H9 (cell line): ENCODE data around the gene GATA3. TPM values are rescaled to one million over a fixed set of nuclear protein-coding genes. Genes with fewer than 3 reads are reported as not detected.

ENCODE experiments used
- DNase-seq: peaks from one replicate; pipeline ENCODE4 v3.0.0-alpha.2; 2017
- H2AFZ ChIP-seq: one replicate; pipeline ENCODE4 v1.6.1; 2013; ENCODE audit warnings: mild to moderate bottlenecking, low read length, control low read depth, moderate library complexity
- H2AK5ac ChIP-seq: 2 replicates; pipeline ENCODE4 v1.6.1; 2013; ENCODE audit warnings: low read length, control low read depth, mixed read lengths; ENCODE audit not compliant: insufficient read length
- H2BK120ac ChIP-seq: one replicate; pipeline ENCODE4 v1.6.1; 2013; ENCODE audit warnings: low read depth, mild to moderate bottlenecking, low read length, control low read depth, inconsistent platforms; ENCODE audit not compliant: poor library complexity, severe bottlenecking
- H2BK12ac ChIP-seq: 2 replicates; pipeline ENCODE4 v1.6.1; 2013; ENCODE audit warnings: low read length, control low read depth, mixed read lengths, low read depth; ENCODE audit not compliant: insufficient read length
- H2BK15ac ChIP-seq: 2 replicates; pipeline ENCODE4 v1.6.1; 2013; ENCODE audit warnings: low read depth, low read length, control low read depth
- H2BK20ac ChIP-seq: one replicate; pipeline ENCODE4 v1.6.1; 2013; ENCODE audit warnings: low read depth, mild to moderate bottlenecking, low read length, control low read depth, inconsistent platforms; ENCODE audit not compliant: poor library complexity, severe bottlenecking
- H2BK5ac ChIP-seq: 2 replicates; pipeline ENCODE4 v1.6.1; 2013; ENCODE audit warnings: low read length, control low read depth, mixed read lengths; ENCODE audit not compliant: insufficient read length
- H3K14ac ChIP-seq: 2 replicates; pipeline ENCODE4 v1.6.1; 2013; ENCODE audit warnings: low read length, control low read depth; ENCODE audit not compliant: insufficient read depth
- H3K18ac ChIP-seq: 2 replicates; pipeline ENCODE4 v1.6.1; 2013; ENCODE audit warnings: low read depth, mild to moderate bottlenecking, mixed read lengths, low read length, control low read depth; ENCODE audit not compliant: insufficient read length
- H3K23ac ChIP-seq: 2 replicates; pipeline ENCODE4 v1.6.1; 2013; ENCODE audit warnings: low read length, control low read depth, mixed read lengths, low read depth; ENCODE audit not compliant: insufficient read length
- H3K23me2 ChIP-seq: 2 replicates; pipeline ENCODE4 v1.6.1; 2013; ENCODE audit warnings: low read depth, mild to moderate bottlenecking, mixed read lengths, low read length, control low read depth; ENCODE audit not compliant: insufficient read length, poor library complexity, severe bottlenecking
- H3K27ac ChIP-seq: 2 replicates; pipeline ENCODE4 v1.5.1; 2013; ENCODE audit warnings: low read length, control low read depth, mixed read lengths, low read depth; ENCODE audit not compliant: insufficient read length
- H3K27me3 ChIP-seq: 2 replicates; pipeline ENCODE4 v1.6.1; 2013; ENCODE audit warnings: low read length, control low read depth, inconsistent platforms; ENCODE audit not compliant: insufficient read depth
- H3K4ac ChIP-seq: 2 replicates; pipeline ENCODE4 v1.6.1; 2013; ENCODE audit warnings: low read depth, mild to moderate bottlenecking, control low read depth, inconsistent platforms, low read length, moderate library complexity
- H3K4me1 ChIP-seq: 2 replicates; pipeline ENCODE4 v1.6.1; 2013; ENCODE audit warnings: low read length, control low read depth, inconsistent platforms; ENCODE audit not compliant: insufficient read depth
- H3K4me2 ChIP-seq: 2 replicates; pipeline ENCODE4 v1.6.1; 2013; ENCODE audit warnings: low read length, control low read depth, mixed read lengths; ENCODE audit not compliant: insufficient read length, insufficient read depth
- H3K56ac ChIP-seq: 2 replicates; pipeline ENCODE4 v1.6.1; 2013; ENCODE audit warnings: low read depth, mild to moderate bottlenecking, mixed read lengths, low read length, control low read depth; ENCODE audit not compliant: insufficient read length
- H3K79me1 ChIP-seq: 2 replicates; pipeline ENCODE4 v1.6.1; 2013; ENCODE audit warnings: low read depth, mild to moderate bottlenecking, moderate library complexity, low read length, control low read depth, inconsistent platforms; ENCODE audit not compliant: insufficient read depth, poor library complexity, severe bottlenecking
- H3K79me2 ChIP-seq: 2 replicates; pipeline ENCODE4 v1.6.1; 2013; ENCODE audit warnings: low read length, control low read depth, inconsistent platforms; ENCODE audit not compliant: insufficient read depth
- H3K9ac ChIP-seq: 2 replicates; pipeline ENCODE4 v1.6.1; 2013; ENCODE audit warnings: low read length, control low read depth, mixed read lengths; ENCODE audit not compliant: insufficient read length; ENCODE audit errors: extremely low read depth
- H3K9me3 ChIP-seq: one replicate; pipeline ENCODE4 v1.6.1; 2013; ENCODE audit warnings: low read depth, low read length, inconsistent platforms; ENCODE audit not compliant: control insufficient read depth
- H3T11ph ChIP-seq: one replicate; pipeline ENCODE4 v1.6.1; 2013; ENCODE audit warnings: mild to moderate bottlenecking, low read length, control low read depth, inconsistent platforms
- H4K20me1 ChIP-seq: one replicate; pipeline ENCODE4 v1.6.1; 2013; ENCODE audit not compliant: control insufficient read depth, insufficient read length, insufficient read depth
- H4K5ac ChIP-seq: 2 replicates; pipeline ENCODE4 v1.6.1; 2013; ENCODE audit warnings: low read depth, mild to moderate bottlenecking, mixed read lengths, low read length, control low read depth; ENCODE audit not compliant: insufficient read length
- H4K8ac ChIP-seq: replicated peaks from 2 replicates; pipeline ENCODE4 v1.6.1; 2013; ENCODE audit warnings: low read length, control low read depth, mixed read lengths, low read depth; ENCODE audit not compliant: insufficient read length
- H4K91ac ChIP-seq: 2 replicates; pipeline ENCODE4 v1.6.1; 2013; ENCODE audit warnings: low read depth, mild to moderate bottlenecking, moderate library complexity, mixed read lengths, low read length, control low read depth; ENCODE audit not compliant: insufficient read length
- H3K27ac Mint-ChIP-seq, 3 experiments: 2 replicates in 2 of 3; 3 replicates in 1 of 3; pipeline ENCODE4 v1.8.0; 2020 to 2021; ENCODE audit warnings: mixed read lengths in 3 of 3, mild to moderate bottlenecking in 1 of 3, moderate library complexity in 1 of 3
- H3K27me3 Mint-ChIP-seq: 2 replicates; pipeline ENCODE4 v1.8.0; 2021; ENCODE audit warnings: low read depth, mild to moderate bottlenecking, moderate library complexity, mixed read lengths
- H3K36me3 Mint-ChIP-seq, 3 experiments: 2 replicates in 2 of 3; 3 replicates in 1 of 3; pipeline ENCODE4 v1.8.0; 2020 to 2021; ENCODE audit warnings: low read depth in 3 of 3, mixed read lengths in 3 of 3; ENCODE audit not compliant: insufficient read depth in 1 of 3
- H3K4me1 Mint-ChIP-seq, 2 experiments: 2 replicates each; pipeline ENCODE4 v1.8.0; 2020; ENCODE audit warnings: mixed read lengths in 2 of 2
- H3K4me3 Mint-ChIP-seq, 2 experiments: 2 replicates in 1 of 2; 3 replicates in 1 of 2; pipeline ENCODE4 v1.8.0; 2020 to 2021; ENCODE audit warnings: mild to moderate bottlenecking in 2 of 2, mixed read lengths in 2 of 2, moderate library complexity in 1 of 2
- H3K9me3 Mint-ChIP-seq, 2 experiments: 2 replicates in 1 of 2; 3 replicates in 1 of 2; pipeline ENCODE4 v1.8.0; 2020; ENCODE audit warnings: mild to moderate bottlenecking in 2 of 2, mixed read lengths in 2 of 2, moderate library complexity in 1 of 2
- WGBS: extraction: QIAGEN DNeasy Blood & Tissue Kit; methylation state at CpG from one replicate; pipeline ENCODE4 v1.1.7; 2013; ENCODE audit warnings: missing lambda C conversion rate, low lambda C conversion rate, mixed read lengths; ENCODE audit not compliant: insufficient read length; ENCODE audit errors: extremely low coverage; 5-methylcytosine and 5-hydroxymethylcytosine counted together
- total RNA-seq: library from RNA; stranded (reverse); gene quantifications from 2 replicates; pipeline ENCODE4 v1.2.1, GENCODE V29; 2021
- TF ChIP-seq, protein P1 (sequence below): fragments of 200-600 bp; sonication (generic); conservative IDR thresholded peaks from 3 replicates; pipeline ENCODE4 v1.8.0; 2021; ENCODE audit warnings: antibody characterized with exemption, mild to moderate bottlenecking

The GATA3 gene
- total RNA-seq, 1 experiment from 2014 or later, result 0.31 TPM

DNA sequence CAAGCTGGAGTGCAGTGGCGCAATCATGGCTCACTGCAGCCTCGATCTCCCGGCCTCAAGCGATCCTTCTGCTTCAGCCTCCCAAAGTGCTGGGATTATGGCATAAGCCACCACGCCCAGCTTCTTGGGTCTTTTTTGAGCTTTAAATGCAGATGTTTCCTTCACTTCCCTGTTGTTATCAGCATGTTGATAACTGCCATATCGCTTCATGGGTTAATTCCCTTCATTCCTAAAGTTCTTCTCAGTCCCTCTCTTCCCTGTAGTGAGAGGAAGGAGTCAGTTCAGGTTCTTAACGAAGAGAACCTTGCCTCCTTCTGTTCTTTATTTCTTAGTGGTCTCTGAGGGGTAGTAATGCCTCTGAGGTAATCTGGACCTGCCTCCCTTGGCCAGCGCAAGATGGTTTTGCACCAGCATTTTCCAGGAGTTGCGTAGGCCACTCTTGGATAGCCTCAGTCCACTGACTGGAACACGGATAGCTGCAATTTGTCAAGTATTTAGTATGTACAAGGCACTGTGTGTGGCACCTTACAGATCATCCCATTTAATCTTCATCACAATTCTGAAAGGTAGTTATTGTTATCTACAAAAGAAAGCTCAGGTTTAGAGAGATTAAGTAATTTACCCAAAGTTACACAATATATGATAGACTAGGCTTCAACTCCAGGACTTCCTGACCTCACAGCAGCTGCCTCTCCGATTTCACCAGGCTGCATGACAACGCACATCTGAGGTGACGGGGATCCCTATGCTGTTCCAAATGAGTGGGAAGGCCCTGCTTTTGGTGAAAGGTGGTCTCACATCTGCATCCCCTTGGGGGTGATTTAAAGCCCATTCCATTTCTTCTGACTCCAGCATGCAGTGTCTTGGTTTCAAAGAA lies 60.5 kb downstream of the GATA3 start:
- H3K4me2 ChIP-seq, result no peak overlapping the region
- H4K5ac ChIP-seq, result no peak overlapping the region
- H3K9ac ChIP-seq, result no peak overlapping the region
- H4K8ac ChIP-seq, result no peak overlapping the region
- no peak overlapping the region for H2AFZ ChIP-seq
- H3K4me3 Mint-ChIP-seq, result no peak overlapping the region
- H4K91ac ChIP-seq, result no peak overlapping the region
- H3K4ac ChIP-seq, result no peak overlapping the region
- H3K9me3 Mint-ChIP-seq, result no peaks in the 10 kb centered on the region
- no peak overlapping the region for H2BK120ac ChIP-seq
- H3K18ac ChIP-seq, result no peak overlapping the region
- no peak overlapping the region for H2AK5ac ChIP-seq
- no peak overlapping the region for H3K27ac ChIP-seq
- DNase-seq, result no peak
- H2BK12ac ChIP-seq, result no peak overlapping the region
- H2BK20ac ChIP-seq, result no peak overlapping the region
- no CpG with 5 or more reads among the region's 13 CpGs for whole genome bisulfite sequencing
- H3K79me1 ChIP-seq, result no peaks in the 10 kb centered on the region
- no peak overlapping the region for H2BK15ac ChIP-seq
- no peaks in the 10 kb centered on the region for H3K27me3 Mint-ChIP-seq
- no peaks in the 10 kb centered on the region for H3K9me3 ChIP-seq
- no peak overlapping the region for H3K14ac ChIP-seq
- H3K27me3 ChIP-seq, result no peaks in the 10 kb centered on the region
- H3K4me1 ChIP-seq, result no peaks in the 10 kb centered on the region
- no peaks in the 10 kb centered on the region for H3K79me2 ChIP-seq
- H3K23me2 ChIP-seq, result no peaks in the 10 kb centered on the region
- no peak overlapping the region for H2BK5ac ChIP-seq
- no peak overlapping the region for H3K27ac Mint-ChIP-seq
- no peak overlapping the region for H3T11ph ChIP-seq
- H3K4me1 Mint-ChIP-seq, result no peaks in the 10 kb centered on the region
- H3K56ac ChIP-seq, result no peak overlapping the region
- no peaks in the 10 kb centered on the region for H3K36me3 Mint-ChIP-seq
- H3K23ac ChIP-seq, result no peak overlapping the region
- H4K20me1 ChIP-seq, result no peaks in the 10 kb centered on the region
- TF ChIP-seq, protein P1, sequence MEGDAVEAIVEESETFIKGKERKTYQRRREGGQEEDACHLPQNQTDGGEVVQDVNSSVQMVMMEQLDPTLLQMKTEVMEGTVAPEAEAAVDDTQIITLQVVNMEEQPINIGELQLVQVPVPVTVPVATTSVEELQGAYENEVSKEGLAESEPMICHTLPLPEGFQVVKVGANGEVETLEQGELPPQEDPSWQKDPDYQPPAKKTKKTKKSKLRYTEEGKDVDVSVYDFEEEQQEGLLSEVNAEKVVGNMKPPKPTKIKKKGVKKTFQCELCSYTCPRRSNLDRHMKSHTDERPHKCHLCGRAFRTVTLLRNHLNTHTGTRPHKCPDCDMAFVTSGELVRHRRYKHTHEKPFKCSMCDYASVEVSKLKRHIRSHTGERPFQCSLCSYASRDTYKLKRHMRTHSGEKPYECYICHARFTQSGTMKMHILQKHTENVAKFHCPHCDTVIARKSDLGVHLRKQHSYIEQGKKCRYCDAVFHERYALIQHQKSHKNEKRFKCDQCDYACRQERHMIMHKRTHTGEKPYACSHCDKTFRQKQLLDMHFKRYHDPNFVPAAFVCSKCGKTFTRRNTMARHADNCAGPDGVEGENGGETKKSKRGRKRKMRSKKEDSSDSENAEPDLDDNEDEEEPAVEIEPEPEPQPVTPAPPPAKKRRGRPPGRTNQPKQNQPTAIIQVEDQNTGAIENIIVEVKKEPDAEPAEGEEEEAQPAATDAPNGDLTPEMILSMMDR, result no peak
